A673 (cell line): ENCODE results near the gene EED. TPM values are rescaled to one million over a fixed set of nuclear protein-coding genes. Genes with fewer than 3 reads are reported as not detected.

Experiments
- BruUV-seq: library from RNA; stranded (reverse); fragments of 400-500 nt; replicated peaks from 2 replicates; lab custom pipeline; 2021; lab: Mats Ljungman, UMichigan
- CTCF ChIA-PET: fragments of 300-600 bp; sonication (Branson Sonifier 250); formaldehyde crosslinking; loops from one replicate; lab custom pipeline; 2022; ENCODE audit warnings: antibody characterized with exemption; lab: Charles Lee
- POLR2A ChIA-PET: fragments of 300-600 bp; sonication (Branson Sonifier 250); formaldehyde crosslinking; loops from one replicate; lab custom pipeline; 2022; ENCODE audit warnings: antibody characterized with exemption; ENCODE audit not compliant: low non-redundant PET; lab: Charles Lee
- DNase-seq: peaks from one replicate; pipeline ENCODE4 v3.0.0-alpha.2; 2015; ENCODE audit warnings: low spot score
- H3K27ac ChIP-seq: fragments of 200-600 bp; sonication (generic); 2 replicates; pipeline ENCODE4 v1.5.1; 2016; ENCODE audit warnings: mixed run types, low read depth, mild to moderate bottlenecking, mixed read lengths, antibody characterized with exemption, low read length; ENCODE audit not compliant: poor library complexity, severe bottlenecking
- H3K27me3 ChIP-seq: fragments of 200-600 bp; sonication (generic); replicated peaks from 2 replicates; pipeline ENCODE4 v1.6.1; 2017; ENCODE audit warnings: mixed run types, low read depth, mild to moderate bottlenecking, mixed read lengths, antibody characterized with exemption, low read length; ENCODE audit not compliant: insufficient read depth, poor library complexity
- H3K36me3 ChIP-seq: fragments of 200-600 bp; sonication (generic); 2 replicates; pipeline ENCODE4 v1.6.1; 2016; ENCODE audit warnings: mixed run types, mild to moderate bottlenecking, mixed read lengths, antibody characterized with exemption, low read length; ENCODE audit not compliant: insufficient read depth, poor library complexity, severe bottlenecking
- H3K4me1 ChIP-seq: fragments of 200-600 bp; sonication (generic); 2 replicates; pipeline ENCODE4 v1.6.1; 2017; ENCODE audit warnings: mixed run types, mild to moderate bottlenecking, mixed read lengths, antibody characterized with exemption, low read length; ENCODE audit not compliant: insufficient read depth, poor library complexity, severe bottlenecking
- H3K4me3 ChIP-seq: fragments of 200-600 bp; sonication (generic); 2 replicates; pipeline ENCODE4 v1.5.1; 2016; ENCODE audit warnings: low read depth, mixed run types, mild to moderate bottlenecking, mixed read lengths, low read length; ENCODE audit not compliant: poor library complexity, severe bottlenecking
- H3K9me3 ChIP-seq: fragments of 200-600 bp; sonication (generic); 2 replicates; pipeline ENCODE4 v1.6.1; 2016; ENCODE audit warnings: mixed run types, low read depth, mild to moderate bottlenecking, mixed read lengths, antibody characterized with exemption, low read length; ENCODE audit not compliant: poor library complexity, severe bottlenecking
- CTCF ChIP-seq: fragments of 300-800, 200-600 bp; sonication (generic); conservative IDR thresholded peaks from 2 replicates; pipeline ENCODE4 v1.5.1; 2017; ENCODE audit warnings: low read depth, mild to moderate bottlenecking, antibody characterized with exemption, low read length, moderate library complexity, mixed read lengths
- EZH2 ChIP-seq: fragments of 200-600 bp; sonication (generic); IDR thresholded peaks from 2 replicates; pipeline ENCODE4 v1.6.1; 2017; ENCODE audit warnings: borderline replicate concordance, low read depth, mild to moderate bottlenecking, mixed read lengths, antibody characterized with exemption, low read length; ENCODE audit not compliant: poor library complexity, severe bottlenecking
- intact Hi-C: fragments of 100-400 bp; cut with micrococcal nuclease; formaldehyde crosslinking; loops from one replicate; pipeline ENCODE4 v1.10.0; 2022; ENCODE audit not compliant: unreplicated experiment
- total RNA-seq: library from RNA; stranded (reverse); gene quantifications from 2 replicates; pipeline ENCODE4 v1.2.3, GENCODE V29; 2021

The EED gene
- total RNA-seq, 1 experiment from 2014 or later: 43.4 TPM

GRCh38 chr11:86237267-86237804 is 7.2 kb upstream of the EED start:
- Histone ChIP-seq H3K36me3 (no peaks in the 10 kb centered on the region), H3K4me3 (no peak overlapping the region), H3K9me3 (no peaks in the 10 kb centered on the region), H3K27ac (no peak overlapping the region), H3K27me3 (no peaks in the 10 kb centered on the region), H3K4me1 (no peaks in the 10 kb centered on the region)
- BruUV-seq: no TSS peak
- no peak for DNase-seq
- intact Hi-C loops: no loop called here
- ChIA-PET POLR2A (no interaction called here), CTCF (no interaction called here)
- TF ChIP-seq EZH2 (no peak), CTCF (no peak)

GRCh38 chr11:86240164-86240563 is 4.4 kb upstream of the EED start:
- TF ChIP-seq CTCF (no peak), EZH2 (no peak)
- ChIA-PET CTCF (no interaction called here), POLR2A (no interaction called here)
- intact Hi-C loops: no loop called here
- no peak for DNase-seq
- Histone ChIP-seq H3K36me3 (no peaks in the 10 kb centered on the region), H3K4me3 (no peak overlapping the region), H3K9me3 (no peaks in the 10 kb centered on the region), H3K4me1 (no peaks in the 10 kb centered on the region), H3K27ac (no peak overlapping the region), H3K27me3 (no peaks in the 10 kb centered on the region)
- no TSS peak for BruUV-seq

GRCh38 chr11:86241956-86242535 is 2.5 kb upstream of the EED start:
- Histone ChIP-seq H3K4me3 (no peak overlapping the region), H3K4me1 (peaks cover 3% of the 10 kb centered on the region), H3K27ac (no peak overlapping the region), H3K9me3 (no peaks in the 10 kb centered on the region), H3K36me3 (no peaks in the 10 kb centered on the region), H3K27me3 (no peaks in the 10 kb centered on the region)
- intact Hi-C loops: no loop called here
- ChIA-PET POLR2A (interaction anchor here (0.5 kb wide), 1 partner anchor 44 kb away, joined by 3 read pairs; no protein-coding TSS in a partner anchor), CTCF (no interaction called here)
- no TSS peak for BruUV-seq
- no peak for DNase-seq
- no peak for TF ChIP-seq EZH2
- no peak for TF ChIP-seq CTCF
